H9 (cell line): ENCODE data around the gene UST. TPM values are rescaled to one million over a fixed set of nuclear protein-coding genes. Genes with fewer than 3 reads are reported as not detected.

ENCODE experiments used
- DNase-seq: peaks from one replicate; pipeline ENCODE4 v3.0.0-alpha.2; 2017
- H2AFZ ChIP-seq: one replicate; pipeline ENCODE4 v1.6.1; 2013; ENCODE audit warnings: mild to moderate bottlenecking, low read length, control low read depth, moderate library complexity
- H2AK5ac ChIP-seq: 2 replicates; pipeline ENCODE4 v1.6.1; 2013; ENCODE audit warnings: low read length, control low read depth, mixed read lengths; ENCODE audit not compliant: insufficient read length
- H2BK120ac ChIP-seq: one replicate; pipeline ENCODE4 v1.6.1; 2013; ENCODE audit warnings: low read depth, mild to moderate bottlenecking, low read length, control low read depth, inconsistent platforms; ENCODE audit not compliant: poor library complexity, severe bottlenecking
- H2BK12ac ChIP-seq: 2 replicates; pipeline ENCODE4 v1.6.1; 2013; ENCODE audit warnings: low read length, control low read depth, mixed read lengths, low read depth; ENCODE audit not compliant: insufficient read length
- H2BK15ac ChIP-seq: 2 replicates; pipeline ENCODE4 v1.6.1; 2013; ENCODE audit warnings: low read depth, low read length, control low read depth
- H2BK20ac ChIP-seq: one replicate; pipeline ENCODE4 v1.6.1; 2013; ENCODE audit warnings: low read depth, mild to moderate bottlenecking, low read length, control low read depth, inconsistent platforms; ENCODE audit not compliant: poor library complexity, severe bottlenecking
- H2BK5ac ChIP-seq: 2 replicates; pipeline ENCODE4 v1.6.1; 2013; ENCODE audit warnings: low read length, control low read depth, mixed read lengths; ENCODE audit not compliant: insufficient read length
- H3K14ac ChIP-seq: 2 replicates; pipeline ENCODE4 v1.6.1; 2013; ENCODE audit warnings: low read length, control low read depth; ENCODE audit not compliant: insufficient read depth
- H3K18ac ChIP-seq: 2 replicates; pipeline ENCODE4 v1.6.1; 2013; ENCODE audit warnings: low read depth, mild to moderate bottlenecking, mixed read lengths, low read length, control low read depth; ENCODE audit not compliant: insufficient read length
- H3K23ac ChIP-seq: 2 replicates; pipeline ENCODE4 v1.6.1; 2013; ENCODE audit warnings: low read length, control low read depth, mixed read lengths, low read depth; ENCODE audit not compliant: insufficient read length
- H3K23me2 ChIP-seq: 2 replicates; pipeline ENCODE4 v1.6.1; 2013; ENCODE audit warnings: low read depth, mild to moderate bottlenecking, mixed read lengths, low read length, control low read depth; ENCODE audit not compliant: insufficient read length, poor library complexity, severe bottlenecking
- H3K27ac ChIP-seq: 2 replicates; pipeline ENCODE4 v1.5.1; 2013; ENCODE audit warnings: low read length, control low read depth, mixed read lengths, low read depth; ENCODE audit not compliant: insufficient read length
- H3K27me3 ChIP-seq: 2 replicates; pipeline ENCODE4 v1.6.1; 2013; ENCODE audit warnings: low read length, control low read depth, inconsistent platforms; ENCODE audit not compliant: insufficient read depth
- H3K4ac ChIP-seq: 2 replicates; pipeline ENCODE4 v1.6.1; 2013; ENCODE audit warnings: low read depth, mild to moderate bottlenecking, control low read depth, inconsistent platforms, low read length, moderate library complexity
- H3K4me1 ChIP-seq: 2 replicates; pipeline ENCODE4 v1.6.1; 2013; ENCODE audit warnings: low read length, control low read depth, inconsistent platforms; ENCODE audit not compliant: insufficient read depth
- H3K4me2 ChIP-seq: 2 replicates; pipeline ENCODE4 v1.6.1; 2013; ENCODE audit warnings: low read length, control low read depth, mixed read lengths; ENCODE audit not compliant: insufficient read length, insufficient read depth
- H3K56ac ChIP-seq: 2 replicates; pipeline ENCODE4 v1.6.1; 2013; ENCODE audit warnings: low read depth, mild to moderate bottlenecking, mixed read lengths, low read length, control low read depth; ENCODE audit not compliant: insufficient read length
- H3K79me1 ChIP-seq: 2 replicates; pipeline ENCODE4 v1.6.1; 2013; ENCODE audit warnings: low read depth, mild to moderate bottlenecking, moderate library complexity, low read length, control low read depth, inconsistent platforms; ENCODE audit not compliant: insufficient read depth, poor library complexity, severe bottlenecking
- H3K79me2 ChIP-seq: 2 replicates; pipeline ENCODE4 v1.6.1; 2013; ENCODE audit warnings: low read length, control low read depth, inconsistent platforms; ENCODE audit not compliant: insufficient read depth
- H3K9ac ChIP-seq: 2 replicates; pipeline ENCODE4 v1.6.1; 2013; ENCODE audit warnings: low read length, control low read depth, mixed read lengths; ENCODE audit not compliant: insufficient read length; ENCODE audit errors: extremely low read depth
- H3K9me3 ChIP-seq: one replicate; pipeline ENCODE4 v1.6.1; 2013; ENCODE audit warnings: low read depth, low read length, inconsistent platforms; ENCODE audit not compliant: control insufficient read depth
- H3T11ph ChIP-seq: one replicate; pipeline ENCODE4 v1.6.1; 2013; ENCODE audit warnings: mild to moderate bottlenecking, low read length, control low read depth, inconsistent platforms
- H4K20me1 ChIP-seq: one replicate; pipeline ENCODE4 v1.6.1; 2013; ENCODE audit not compliant: control insufficient read depth, insufficient read length, insufficient read depth
- H4K5ac ChIP-seq: 2 replicates; pipeline ENCODE4 v1.6.1; 2013; ENCODE audit warnings: low read depth, mild to moderate bottlenecking, mixed read lengths, low read length, control low read depth; ENCODE audit not compliant: insufficient read length
- H4K8ac ChIP-seq: replicated peaks from 2 replicates; pipeline ENCODE4 v1.6.1; 2013; ENCODE audit warnings: low read length, control low read depth, mixed read lengths, low read depth; ENCODE audit not compliant: insufficient read length
- H4K91ac ChIP-seq: 2 replicates; pipeline ENCODE4 v1.6.1; 2013; ENCODE audit warnings: low read depth, mild to moderate bottlenecking, moderate library complexity, mixed read lengths, low read length, control low read depth; ENCODE audit not compliant: insufficient read length
- H3K27ac Mint-ChIP-seq, 3 experiments: 2 replicates in 2 of 3; 3 replicates in 1 of 3; pipeline ENCODE4 v1.8.0; 2020 to 2021; ENCODE audit warnings: mixed read lengths in 3 of 3, mild to moderate bottlenecking in 1 of 3, moderate library complexity in 1 of 3
- H3K27me3 Mint-ChIP-seq: 2 replicates; pipeline ENCODE4 v1.8.0; 2021; ENCODE audit warnings: low read depth, mild to moderate bottlenecking, moderate library complexity, mixed read lengths
- H3K36me3 Mint-ChIP-seq, 3 experiments: 2 replicates in 2 of 3; 3 replicates in 1 of 3; pipeline ENCODE4 v1.8.0; 2020 to 2021; ENCODE audit warnings: low read depth in 3 of 3, mixed read lengths in 3 of 3; ENCODE audit not compliant: insufficient read depth in 1 of 3
- H3K4me1 Mint-ChIP-seq, 2 experiments: 2 replicates each; pipeline ENCODE4 v1.8.0; 2020; ENCODE audit warnings: mixed read lengths in 2 of 2
- H3K4me3 Mint-ChIP-seq, 2 experiments: 2 replicates in 1 of 2; 3 replicates in 1 of 2; pipeline ENCODE4 v1.8.0; 2020 to 2021; ENCODE audit warnings: mild to moderate bottlenecking in 2 of 2, mixed read lengths in 2 of 2, moderate library complexity in 1 of 2
- H3K9me3 Mint-ChIP-seq, 2 experiments: 2 replicates in 1 of 2; 3 replicates in 1 of 2; pipeline ENCODE4 v1.8.0; 2020; ENCODE audit warnings: mild to moderate bottlenecking in 2 of 2, mixed read lengths in 2 of 2, moderate library complexity in 1 of 2
- CTCF ChIP-seq: fragments of 200-600 bp; sonication (generic); conservative IDR thresholded peaks from 3 replicates; pipeline ENCODE4 v1.8.0; 2021; ENCODE audit warnings: antibody characterized with exemption, mild to moderate bottlenecking
- total RNA-seq: library from RNA; stranded (reverse); gene quantifications from 2 replicates; pipeline ENCODE4 v1.2.1, GENCODE V29; 2021

The UST gene
- total RNA-seq, 1 experiment from 2014 or later, result 14.4 TPM

DNA sequence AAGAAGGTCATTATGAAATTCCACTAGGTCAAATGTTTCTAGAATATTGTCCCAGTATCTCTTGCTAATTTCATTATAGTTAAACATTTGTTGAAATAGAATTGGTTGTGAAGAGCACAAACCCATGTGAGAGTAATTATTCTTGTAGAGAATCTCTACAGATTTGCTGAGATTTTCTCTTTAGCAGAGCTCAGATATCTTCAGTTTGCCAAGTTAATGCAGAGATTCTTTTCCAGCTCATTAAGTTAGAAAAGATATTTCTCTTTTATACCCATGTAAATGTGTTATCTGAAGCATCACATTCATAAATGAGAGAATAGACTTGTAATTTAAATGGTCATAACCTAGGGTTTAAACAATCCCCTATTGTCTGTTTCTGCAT is 338.7 kb downstream of the UST start:
- Histone ChIP-seq H3K27ac (no peak overlapping the region), H3K27me3 (no peaks in the 10 kb centered on the region), H4K5ac (no peak overlapping the region), H3K79me1 (no peaks in the 10 kb centered on the region), H3K56ac (no peak overlapping the region), H2AK5ac (no peak overlapping the region), H3T11ph (no peak overlapping the region), H2BK120ac (no peak overlapping the region), H3K23ac (no peak overlapping the region), H4K8ac (no peak overlapping the region), H3K14ac (no peak overlapping the region), H2BK15ac (no peak overlapping the region), H4K20me1 (no peaks in the 10 kb centered on the region), H3K9ac (no peak overlapping the region), H2AFZ (no peak overlapping the region), H4K91ac (no peak overlapping the region), H3K23me2 (no peaks in the 10 kb centered on the region), H2BK20ac (no peak overlapping the region), H2BK5ac (no peak overlapping the region), H3K18ac (no peak overlapping the region), H3K79me2 (no peaks in the 10 kb centered on the region), H3K4me2 (no peak overlapping the region), H2BK12ac (no peak overlapping the region), H3K4ac (no peak overlapping the region), H3K9me3 (no peaks in the 10 kb centered on the region), H3K4me1 (no peaks in the 10 kb centered on the region)
- DNase-seq, result no peak
- TF ChIP-seq CTCF, result no peak
- Mint-ChIP-seq H3K27me3 (no peaks in the 10 kb centered on the region; the same call in 1 of the 2 replicates), H3K4me1 (peaks cover 0 to 1% of the 10 kb centered on the region in 2 experiments; a peak in 1 of 4 replicates), H3K27ac (no peak overlapping the region), H3K4me3 (no peak overlapping the region), H3K9me3 (no peaks in the 10 kb centered on the region), H3K36me3 (no peaks in the 10 kb centered on the region)
